HCT116 (cell line): ENCODE data around the gene TRIM41. TPM values are rescaled to one million over a fixed set of nuclear protein-coding genes. Genes with fewer than 3 reads are reported as not detected.

Source experiments
- ATAC-seq: fragments of 200-7000 bp; cut with Tn5 transposase; 2 replicates; pipeline ENCODE4 v1.9.1; 2020; ENCODE audit warnings: mild to moderate bottlenecking, moderate library complexity
- BruUV-seq: library from RNA; stranded (reverse); fragments of 400-500 nt; replicated peaks from 2 replicates; lab custom pipeline; 2021; lab: Mats Ljungman, UMichigan
- CTCF ChIA-PET: fragments of 300-600 bp; sonication (Branson Sonifier 250); formaldehyde crosslinking; loops from one replicate; lab custom pipeline; 2021; ENCODE audit warnings: antibody characterized with exemption; lab: Charles Lee
- POLR2A ChIA-PET: fragments of 300-600, 350-600 bp; sonication (Branson Sonifier 250); formaldehyde crosslinking; loops from one replicate; lab custom pipeline; 2021; ENCODE audit warnings: antibody characterized with exemption; lab: Charles Lee
- RAD21 ChIA-PET, 2 experiments: fragments of 300-600 bp; sonication (Branson Sonifier 250); formaldehyde crosslinking; loops; one replicate each; lab custom pipeline; 2023; ENCODE audit warnings: low total read pairs in 2 of 2; ENCODE audit not compliant: uncharacterized antibody in 2 of 2, unreplicated experiment in 2 of 2, low non-redundant PET in 1 of 2; lab: Charles Lee
- DNase-seq: peaks from one replicate; pipeline ENCODE4 v3.0.0-alpha.2; 2010; ENCODE audit warnings: low read depth, low spot score
- H2AFZ ChIP-seq: fragments of 200-600 bp; shearing (Covaris generic), sonication (generic); 2 replicates; pipeline ENCODE4 v1.6.1; 2017; ENCODE audit warnings: low read depth, mixed run types, mixed read lengths, antibody characterized with exemption, low read length; ENCODE audit not compliant: poor library complexity, severe bottlenecking
- H3K27ac ChIP-seq: 2 replicates; pipeline ENCODE4 v1.5.1; 2012; ENCODE audit warnings: low read depth, low read length
- H3K27me3 ChIP-seq: fragments of 200-600 bp; sonication (generic); 2 replicates; pipeline ENCODE4 v1.6.1; 2016; ENCODE audit warnings: mixed run types, low read length, mixed read lengths; ENCODE audit not compliant: insufficient read depth
- H3K36me3 ChIP-seq, 2 experiments: fragments of 200-500 bp in 1 of 2; fragments of 200-600 bp in 1 of 2; sonication (Bioruptor generic) in 1 of 2; sonication (generic) in 1 of 2; 2 replicates each; pipeline versions ENCODE4 v1.5.1 to v1.6.1; 2014 to 2016; ENCODE audit warnings: low read length in 2 of 2, inconsistent platforms in 1 of 2, mixed read lengths in 1 of 2, mixed run types in 1 of 2; ENCODE audit not compliant: insufficient read depth in 2 of 2, control insufficient read depth in 1 of 2
- H3K4me1 ChIP-seq, 2 experiments: fragments of 200-600 bp in 1 of 2; sonication (generic) in 1 of 2; 2 replicates each; pipeline versions ENCODE4 v1.5.1 to v1.6.1; 2012 to 2017; ENCODE audit warnings: low read length in 2 of 2, inconsistent platforms in 1 of 2, mild to moderate bottlenecking in 1 of 2, mixed read lengths in 1 of 2, mixed run types in 1 of 2, moderate library complexity in 1 of 2; ENCODE audit not compliant: insufficient read depth in 2 of 2, control insufficient read depth in 1 of 2
- H3K4me2 ChIP-seq: fragments of 200-600 bp; sonication (generic); 2 replicates; pipeline ENCODE4 v1.6.1; 2017; ENCODE audit warnings: mixed run types, low read length, mixed read lengths
- H3K4me3 ChIP-seq, 2 experiments: fragments of 200-600 bp in 1 of 2; sonication (generic) in 1 of 2; replicated peaks in 1 of 2; 2 replicates each; pipeline ENCODE4 v1.5.1; 2011 to 2016; ENCODE audit warnings: low read length in 2 of 2, control low read depth in 1 of 2, low read depth in 1 of 2, mild to moderate bottlenecking in 1 of 2, mixed read lengths in 1 of 2, mixed run types in 1 of 2
- H3K79me2 ChIP-seq: fragments of 200-600 bp; sonication (generic); 2 replicates; pipeline ENCODE4 v1.6.1; 2017; ENCODE audit warnings: mild to moderate bottlenecking, mixed run types, low read length, moderate library complexity, mixed read lengths; ENCODE audit not compliant: insufficient read depth
- H3K9ac ChIP-seq: fragments of 200-600 bp; sonication (generic); 2 replicates; pipeline ENCODE4 v1.6.1; 2016; ENCODE audit warnings: low read length, mixed read lengths
- H3K9me2 ChIP-seq: fragments of 200-600 bp; sonication (generic), shearing (Covaris generic); 2 replicates; pipeline ENCODE4 v1.6.1; 2017; ENCODE audit warnings: mixed run types, mild to moderate bottlenecking, moderate library complexity; ENCODE audit not compliant: insufficient read depth
- H3K9me3 ChIP-seq, 2 experiments: fragments of 200-500 bp in 1 of 2; fragments of 200-600 bp in 1 of 2; sonication (Bioruptor generic) in 1 of 2; sonication (generic) in 1 of 2; 2 replicates each; pipeline ENCODE4 v1.6.1; 2014 to 2017; ENCODE audit warnings: low read length in 2 of 2, mixed read lengths in 2 of 2, inconsistent platforms in 1 of 2, low read depth in 1 of 2, mild to moderate bottlenecking in 1 of 2, mixed run types in 1 of 2, moderate library complexity in 1 of 2; ENCODE audit not compliant: control insufficient read depth in 1 of 2, insufficient read depth in 1 of 2
- H4K20me1 ChIP-seq: fragments of 200-600 bp; sonication (generic), shearing (Covaris generic); 2 replicates; pipeline ENCODE4 v1.6.1; 2017; ENCODE audit warnings: mixed run types, mild to moderate bottlenecking, moderate library complexity; ENCODE audit not compliant: insufficient read depth
- CEBPB ChIP-seq: IDR thresholded peaks from 2 replicates; pipeline ENCODE4 v1.6.1; 2012; ENCODE audit warnings: low read depth
- CTCF ChIP-seq, 3 experiments: fragments of 200-600 bp in 1 of 3; sonication (generic) in 1 of 3; IDR thresholded peaks in 2 of 3; conservative IDR thresholded peaks in 1 of 3; 2 replicates each; pipeline ENCODE4 v1.5.1; 2012 to 2017; ENCODE audit warnings: low read depth in 2 of 3, low read length in 2 of 3, antibody characterized with exemption in 1 of 3, borderline replicate concordance in 1 of 3, control low read depth in 1 of 3, mild to moderate bottlenecking in 1 of 3, mixed read lengths in 1 of 3, mixed run types in 1 of 3, moderate library complexity in 1 of 3; ENCODE audit not compliant: insufficient read depth in 1 of 3
- POLR2AphosphoS5 ChIP-seq: IDR thresholded peaks from 2 replicates; pipeline ENCODE4 v1.6.1; 2011; ENCODE audit warnings: mild to moderate bottlenecking, low read depth, low read length, moderate library complexity
- SRF ChIP-seq: IDR thresholded peaks from 2 replicates; pipeline ENCODE4 v1.6.1; 2012; ENCODE audit warnings: low read depth
- intact Hi-C: fragments of 100-400 bp; cut with micrococcal nuclease; formaldehyde crosslinking; loops from 2 replicates; pipeline ENCODE4 v1.10.0; 2022
- total RNA-seq: library from RNA; stranded (reverse); gene quantifications from one replicate; pipeline ENCODE4 v1.2.1, GENCODE V29; 2021; ENCODE audit not compliant: unreplicated experiment

The TRIM41 gene
- total RNA-seq, 1 experiment from 2014 or later: 51.8 TPM

- intact Hi-C loops: no loop called here
Measured at GRCh38 chr5:181242031-181242451, 19.0 kb downstream of the TRIM41 start.

More at GRCh38 chr5:181242031-181242451, 19.0 kb downstream of the TRIM41 start:
- Histone ChIP-seq H3K27me3 (no peaks in the 10 kb centered on the region), H3K27ac (peak overlapping the region; percentile 96), H3K79me2 (peaks cover 90% of the 10 kb centered on the region), H3K9me2 (no peaks in the 10 kb centered on the region), H3K4me3 (peak overlapping the region; percentile 88 to 92), H3K4me1 (peaks cover 18 to 35% of the 10 kb centered on the region in 2 experiments), H4K20me1 (peaks cover 39% of the 10 kb centered on the region; the same call in 1 of the 2 replicates), H3K9ac (peak overlapping the region; percentile 93), H2AFZ (no peak overlapping the region), H3K4me2 (peak overlapping the region; percentile 98), H3K9me3 (no peaks in the 10 kb centered on the region), H3K36me3 (peaks cover 41 to 62% of the 10 kb centered on the region in 2 experiments)
- no peak for ATAC-seq
- TF ChIP-seq SRF (no peak), POLR2AphosphoS5 (no peak), CTCF (IDR thresholded peaks at IDR 0.05 in 2 of 3, conservative IDR thresholded peaks at IDR 0.05 in 1 of 3; ENCODE audit: borderline replicate concordance in 1 of 3, insufficient read depth in 1 of 3, low read depth in 2 of 3, low read length in 2 of 3) (no peak), CEBPB (no peak)
- ChIA-PET CTCF (no interaction called here), RAD21 (no interaction called here), POLR2A (interaction anchor here (1.6 kb wide), 1 partner anchor 19 kb away, joined by 7 read pairs; the partner anchor contains the start of gene TRIM41)
- BruUV-seq: no TSS peak
- DNase-seq: no peak
